GM19193 (cell line): ENCODE measurements around the gene UQCRH.

ENCODE experiments used
- POLR2A ChIP-seq: IDR thresholded peaks from 4 replicates; pipeline ENCODE4 v1.6.1; 2011; ENCODE audit not compliant: insufficient read depth, insufficient read length; ENCODE audit errors: extremely low read depth

UQCRH gene

DNA sequence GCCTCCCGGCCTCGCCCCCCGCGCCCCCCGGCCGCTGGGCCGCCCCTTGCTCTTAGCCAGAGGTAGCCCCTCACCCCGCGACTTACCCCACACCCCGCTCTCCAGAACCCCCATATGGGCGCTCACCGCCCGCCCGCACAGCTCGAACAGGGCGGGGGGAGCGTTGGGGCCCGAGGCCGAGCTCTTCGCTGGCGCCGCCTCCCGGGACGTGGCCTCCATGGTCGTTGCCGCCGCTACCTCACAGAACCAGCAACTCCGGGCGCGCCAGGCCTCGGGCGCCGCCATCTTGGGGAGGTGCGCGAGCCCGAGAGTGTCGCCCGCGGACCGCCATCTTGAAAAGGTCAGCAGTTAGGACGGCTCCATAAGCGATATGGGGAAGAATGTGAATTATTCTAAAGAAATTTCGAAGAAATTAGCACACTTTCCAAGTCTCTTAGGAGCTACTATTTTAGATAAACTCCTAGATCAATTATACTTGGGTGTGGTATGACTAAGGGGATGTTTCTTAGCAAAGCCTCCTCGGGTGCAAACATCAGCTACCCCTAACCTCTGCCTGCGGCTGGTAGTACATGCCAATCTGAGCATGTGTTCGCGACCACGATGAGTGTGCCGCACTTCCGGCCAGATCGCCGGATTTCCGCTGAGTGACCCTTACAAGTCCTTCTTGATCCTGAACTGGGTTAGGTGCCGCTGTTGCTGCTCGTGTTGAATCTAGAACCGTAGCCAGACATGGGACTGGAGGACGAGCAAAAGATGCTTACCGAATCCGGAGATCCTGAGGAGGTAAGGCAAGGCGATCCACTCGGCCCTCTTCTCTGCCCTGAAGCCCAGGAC, at the start of gene UQCRH, which contains the start of gene LRRC41:
UQCRH (plus strand) TSS at position 661 of the 834 bp plus-strand sequence; CDS start at position 730, 69 bp downstream.
LRRC41 (minus strand) TSS at position 579 of the 834 bp plus-strand sequence; CDS start at position 285, 294 bp downstream.
- peak; percentile 77 for TF ChIP-seq POLR2A

GRCh38 chr1:46254668-46255067, 48.8 kb upstream of the UQCRH start:
- TF ChIP-seq POLR2A: no peak

DNA sequence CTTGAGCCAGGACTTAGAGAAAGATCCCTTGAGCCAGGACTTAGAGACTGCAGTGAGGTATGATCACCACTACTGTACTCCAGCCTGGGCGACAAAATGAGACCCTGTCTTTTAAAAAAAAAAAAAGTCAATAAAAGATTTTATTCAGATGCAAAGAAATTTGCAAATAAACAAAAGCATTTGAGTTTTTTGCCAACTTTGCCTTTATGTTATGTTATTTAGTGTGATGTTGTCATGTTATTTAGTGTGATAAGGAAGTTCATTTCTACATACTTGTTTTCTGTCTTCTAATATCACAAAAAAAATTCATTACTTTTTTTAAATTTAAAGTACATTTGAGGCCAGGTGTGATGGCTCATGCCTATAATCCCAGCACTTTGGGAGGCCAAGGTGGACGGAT, 47.0 kb upstream of the UQCRH start:
- TF ChIP-seq POLR2A: no peak

GRCh38 chr1:46262508-46262907, 41.0 kb upstream of the UQCRH start:
- no peak for TF ChIP-seq POLR2A

DNA sequence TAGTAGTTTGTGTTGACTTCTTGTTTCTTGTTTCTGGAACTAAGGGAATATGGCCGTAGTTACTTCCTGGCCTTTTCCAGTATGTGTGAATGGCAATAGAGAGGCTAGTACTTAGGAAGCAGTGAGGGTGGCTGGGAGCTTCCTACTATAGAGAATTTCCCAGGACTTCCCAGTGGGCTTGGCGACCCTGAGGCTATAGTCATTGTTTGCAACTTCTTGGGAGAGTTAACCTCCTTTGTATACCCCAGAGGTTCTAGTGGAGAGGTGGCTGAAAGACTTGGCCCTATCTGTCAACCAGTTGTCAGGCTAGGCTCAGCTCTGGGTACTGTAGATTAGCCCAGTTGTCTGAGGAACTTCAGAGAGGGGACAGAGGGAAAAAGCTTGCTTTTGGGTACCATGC, 40.4 kb upstream of the UQCRH start:
- TF ChIP-seq POLR2A: no peak

- no peak for TF ChIP-seq POLR2A
These were observed 34.9 kb upstream of the UQCRH start for GRCh38 chr1:46268578-46268977.

- peak; percentile 39 for TF ChIP-seq POLR2A
These were observed 29.1 kb upstream of the UQCRH start for GRCh38 chr1:46274225-46275029.

GRCh38 chr1:46275030-46275337, 28.5 kb upstream of the UQCRH start:
- no peak for TF ChIP-seq POLR2A

- TF ChIP-seq POLR2A: peak; percentile 9
These were observed 25.7 kb upstream of the UQCRH start for GRCh38 chr1:46277658-46278373.

GRCh38 chr1:46278807-46279206, 24.7 kb upstream of the UQCRH start:
- peak; percentile 22 for TF ChIP-seq POLR2A

GRCh38 chr1:46280092-46280491, 23.4 kb upstream of the UQCRH start:
- no peak for TF ChIP-seq POLR2A

DNA sequence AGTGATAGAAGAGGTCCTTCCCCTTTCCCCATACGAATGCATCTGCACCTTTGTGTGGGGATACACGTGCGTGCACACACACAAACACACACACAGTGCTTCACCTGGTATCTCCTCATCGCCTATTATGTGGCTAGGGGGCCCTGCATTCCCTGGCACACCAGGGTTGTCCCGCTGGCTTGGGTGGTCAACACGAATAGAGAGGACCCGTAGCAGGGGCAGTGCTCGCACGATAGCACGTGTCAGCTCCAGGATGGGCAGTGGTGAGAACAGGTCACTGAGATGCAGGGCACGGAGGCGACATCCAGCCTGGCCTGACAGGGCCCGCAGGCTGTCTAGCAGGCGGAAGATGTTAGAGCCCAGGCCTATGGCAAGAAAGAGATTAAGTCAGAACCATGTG, 22.5 kb upstream of the UQCRH start:
- TF ChIP-seq POLR2A: no peak

DNA sequence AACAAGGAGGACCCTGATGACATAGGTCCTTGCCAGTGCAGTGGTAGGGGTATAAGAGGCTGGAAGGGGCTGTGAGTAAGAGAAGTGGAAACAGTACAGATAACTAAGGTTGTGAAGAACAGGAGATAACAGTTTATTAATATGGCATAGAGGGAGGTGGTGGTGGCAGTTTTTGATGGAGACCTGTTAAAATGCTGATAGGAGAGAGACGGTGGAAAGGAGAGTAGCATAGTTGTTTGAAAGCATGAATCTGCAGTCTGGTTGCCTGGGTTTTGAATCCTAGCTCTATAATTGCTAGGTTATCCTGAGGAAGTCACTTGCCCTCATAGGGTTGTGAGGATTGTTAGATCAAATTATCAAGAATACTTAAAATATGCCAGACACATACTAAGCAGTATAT, 19.4 kb upstream of the UQCRH start:
- TF ChIP-seq POLR2A: no peak

- no peak for TF ChIP-seq POLR2A
These were observed 18.6 kb upstream of the UQCRH start for GRCh38 chr1:46284597-46285564.

DNA sequence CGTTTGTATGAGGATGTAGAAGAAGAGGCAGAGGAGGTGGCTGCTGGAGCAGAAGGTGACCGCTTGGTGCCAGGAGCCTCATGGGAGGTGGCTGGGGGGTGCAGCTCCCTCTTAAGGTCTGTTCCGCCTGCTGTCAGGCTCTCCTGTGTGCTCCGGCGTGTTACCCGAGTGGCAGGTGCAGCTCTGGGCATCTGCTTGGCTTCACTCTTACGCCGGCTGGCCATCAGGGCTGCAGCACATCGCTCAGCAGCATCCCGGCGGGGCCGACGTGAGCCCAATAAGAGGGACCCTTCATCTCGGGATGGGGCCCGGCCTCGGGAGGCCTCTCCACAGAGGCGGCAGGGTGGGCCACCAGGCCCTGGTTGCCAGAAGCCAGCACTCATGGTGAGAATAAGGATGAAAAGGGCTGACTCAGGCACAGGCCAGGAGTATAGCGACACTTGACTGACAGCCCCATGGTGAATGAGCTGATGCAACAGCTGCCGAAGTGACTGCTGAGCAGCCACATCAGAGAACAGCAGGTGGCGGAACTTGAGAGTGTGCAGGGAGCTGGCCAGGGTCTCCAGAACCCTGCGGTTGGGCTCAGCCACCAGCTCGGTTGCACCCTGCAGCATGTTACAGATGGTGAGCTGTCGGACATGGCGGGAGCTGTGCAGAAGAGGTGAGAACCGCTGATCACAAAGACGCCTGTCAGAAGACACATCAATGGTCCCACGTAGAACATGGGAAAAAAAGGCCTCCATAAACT, 17.6 kb upstream of the UQCRH start:
- no peak for TF ChIP-seq POLR2A
